ENCODE measurements around the gene CD70.

GRCh38 chr19:6590258-6590826 is 608 bp downstream of the CD70 start:
- TF ChIP-seq CTCF (IDR thresholded peaks at IDR 0.05; ENCODE audit: low read length) (no peak), EZH2 (optimal IDR thresholded peaks at IDR 0.05; ENCODE audit: low read depth, low read length) (no peak)

Measured in MM.1S (cell line).